GM12872 (cell line): ENCODE results near the gene CTDSP2.

Experiments
- TF ChIP-seq, protein P1 (sequence below): IDR thresholded peaks from 3 replicates; pipeline ENCODE4 v1.5.1; 2011; ENCODE audit warnings: low read depth, mild to moderate bottlenecking, low read length, moderate library complexity; ENCODE audit not compliant: insufficient read depth

Gene CTDSP2

DNA sequence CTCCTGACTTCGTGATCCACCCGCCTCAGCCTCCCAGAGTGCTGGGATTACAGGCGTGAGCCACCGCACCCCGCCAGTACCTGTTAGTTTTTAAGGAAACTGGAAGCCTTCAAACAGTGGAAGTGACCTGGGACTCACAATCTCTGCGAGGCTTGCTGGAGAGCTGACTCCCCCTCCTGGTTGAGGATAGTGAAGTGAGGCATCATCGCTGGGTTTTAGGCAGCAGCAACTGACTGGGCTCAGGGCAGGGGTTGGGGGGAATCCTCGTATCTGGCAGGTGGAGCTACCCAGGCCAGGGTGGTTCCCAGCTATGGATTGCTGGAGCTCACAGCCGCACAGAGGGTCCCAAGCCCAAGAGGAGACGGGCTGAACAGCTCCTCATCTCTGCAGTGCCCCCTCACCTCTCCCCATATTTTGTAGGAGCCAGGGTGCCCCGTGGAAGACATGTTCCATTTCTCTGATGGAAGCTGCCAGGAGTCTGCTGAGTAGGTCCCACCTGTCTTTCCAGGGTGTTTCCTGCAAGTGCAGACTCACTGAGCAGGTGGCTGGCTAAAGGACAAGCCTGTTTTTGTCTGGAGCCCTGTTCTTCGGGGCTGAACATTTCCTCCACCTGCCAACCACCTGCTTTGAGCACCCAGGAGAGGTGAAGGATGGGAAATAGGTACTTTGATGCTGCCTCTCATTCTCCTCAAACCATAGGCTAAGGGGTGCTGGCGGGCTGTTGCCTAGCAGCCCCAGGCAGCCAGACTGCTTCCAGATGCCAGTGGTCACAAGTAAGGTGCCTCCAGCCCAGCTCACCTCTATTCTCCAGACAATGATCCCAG lies 31.1 kb downstream of the CTDSP2 start:
- TF ChIP-seq, protein P1, sequence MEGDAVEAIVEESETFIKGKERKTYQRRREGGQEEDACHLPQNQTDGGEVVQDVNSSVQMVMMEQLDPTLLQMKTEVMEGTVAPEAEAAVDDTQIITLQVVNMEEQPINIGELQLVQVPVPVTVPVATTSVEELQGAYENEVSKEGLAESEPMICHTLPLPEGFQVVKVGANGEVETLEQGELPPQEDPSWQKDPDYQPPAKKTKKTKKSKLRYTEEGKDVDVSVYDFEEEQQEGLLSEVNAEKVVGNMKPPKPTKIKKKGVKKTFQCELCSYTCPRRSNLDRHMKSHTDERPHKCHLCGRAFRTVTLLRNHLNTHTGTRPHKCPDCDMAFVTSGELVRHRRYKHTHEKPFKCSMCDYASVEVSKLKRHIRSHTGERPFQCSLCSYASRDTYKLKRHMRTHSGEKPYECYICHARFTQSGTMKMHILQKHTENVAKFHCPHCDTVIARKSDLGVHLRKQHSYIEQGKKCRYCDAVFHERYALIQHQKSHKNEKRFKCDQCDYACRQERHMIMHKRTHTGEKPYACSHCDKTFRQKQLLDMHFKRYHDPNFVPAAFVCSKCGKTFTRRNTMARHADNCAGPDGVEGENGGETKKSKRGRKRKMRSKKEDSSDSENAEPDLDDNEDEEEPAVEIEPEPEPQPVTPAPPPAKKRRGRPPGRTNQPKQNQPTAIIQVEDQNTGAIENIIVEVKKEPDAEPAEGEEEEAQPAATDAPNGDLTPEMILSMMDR: no peak

DNA sequence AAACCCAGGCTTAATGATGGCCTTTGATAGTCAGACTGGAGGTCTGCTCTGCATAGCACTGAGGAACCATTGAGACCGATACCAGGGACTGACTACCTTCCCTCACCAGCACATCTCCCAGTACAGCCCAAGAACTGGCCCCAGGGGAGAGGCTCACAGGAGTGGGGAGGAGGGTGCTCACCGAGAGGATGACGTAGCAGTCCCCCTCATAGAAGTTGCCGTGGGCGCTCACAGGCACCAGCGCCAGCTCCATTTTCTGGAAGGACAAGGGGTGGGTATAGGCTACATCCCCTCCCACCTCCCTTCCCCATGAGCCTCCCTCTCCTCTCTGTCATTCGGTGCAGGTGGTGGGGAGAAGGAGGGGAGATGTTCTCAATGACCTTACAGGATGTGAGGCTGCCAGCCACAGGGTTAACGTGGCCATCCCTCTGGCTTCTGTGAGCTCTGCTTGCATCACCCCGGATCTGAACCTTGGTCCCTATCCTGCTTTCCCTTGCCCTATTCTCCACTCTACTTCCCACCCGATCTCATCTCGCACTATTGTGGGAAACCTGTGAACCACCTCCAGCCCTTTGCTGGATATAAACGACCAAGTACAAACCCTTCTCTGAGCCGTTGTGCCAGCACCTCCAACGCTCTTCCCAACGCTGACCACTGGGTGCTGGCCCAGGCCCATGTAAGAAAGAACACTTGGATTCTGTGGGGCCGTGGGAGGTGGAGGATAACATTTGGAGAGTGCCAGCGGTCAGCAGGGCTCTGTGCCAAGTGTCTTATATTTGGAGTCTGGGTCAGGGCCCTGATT lies 32.4 kb downstream of the CTDSP2 start:
- TF ChIP-seq, protein P1: no peak

DNA sequence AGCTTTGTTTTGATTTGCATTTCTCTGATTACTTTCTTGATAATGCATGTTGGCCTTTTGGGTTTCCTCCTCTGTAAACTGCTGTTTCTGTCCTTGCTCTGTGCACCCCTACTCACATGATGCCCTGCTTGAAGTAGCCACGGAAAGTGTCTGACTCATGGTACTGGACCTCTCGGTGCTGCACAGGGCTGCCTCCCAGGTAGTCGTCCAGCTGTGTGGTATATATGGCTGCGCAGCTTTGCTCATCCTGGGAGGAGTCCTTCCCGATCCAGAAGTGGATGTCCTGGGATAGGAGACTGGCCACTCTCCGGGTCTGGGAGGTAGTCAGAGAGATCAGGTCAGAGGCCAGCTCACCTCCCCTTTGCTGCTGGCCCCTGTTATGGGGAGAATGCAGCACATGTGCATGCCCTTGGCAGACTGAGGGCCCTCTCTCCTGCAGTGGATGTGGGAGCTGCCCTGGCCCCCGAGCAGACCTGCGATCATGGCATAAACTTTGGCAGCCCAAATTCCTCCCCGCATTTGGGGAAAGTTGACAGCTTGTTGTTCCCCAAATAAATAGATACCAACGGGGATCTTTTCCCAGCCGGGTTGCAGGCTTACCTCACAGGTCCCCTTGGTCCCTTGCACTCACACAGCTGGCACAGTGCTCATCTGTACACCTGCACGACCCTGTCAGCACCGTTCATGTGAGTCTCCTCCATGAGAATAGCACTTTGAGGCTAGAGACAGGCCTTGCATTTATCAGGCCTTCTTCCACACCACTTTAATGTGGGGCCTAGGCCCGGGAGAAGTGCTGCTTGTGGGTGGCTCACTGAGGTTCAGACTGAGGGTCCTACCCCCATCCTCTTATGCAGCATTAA lies 33.2 kb downstream of the CTDSP2 start:
- TF ChIP-seq, protein P1: no peak

DNA sequence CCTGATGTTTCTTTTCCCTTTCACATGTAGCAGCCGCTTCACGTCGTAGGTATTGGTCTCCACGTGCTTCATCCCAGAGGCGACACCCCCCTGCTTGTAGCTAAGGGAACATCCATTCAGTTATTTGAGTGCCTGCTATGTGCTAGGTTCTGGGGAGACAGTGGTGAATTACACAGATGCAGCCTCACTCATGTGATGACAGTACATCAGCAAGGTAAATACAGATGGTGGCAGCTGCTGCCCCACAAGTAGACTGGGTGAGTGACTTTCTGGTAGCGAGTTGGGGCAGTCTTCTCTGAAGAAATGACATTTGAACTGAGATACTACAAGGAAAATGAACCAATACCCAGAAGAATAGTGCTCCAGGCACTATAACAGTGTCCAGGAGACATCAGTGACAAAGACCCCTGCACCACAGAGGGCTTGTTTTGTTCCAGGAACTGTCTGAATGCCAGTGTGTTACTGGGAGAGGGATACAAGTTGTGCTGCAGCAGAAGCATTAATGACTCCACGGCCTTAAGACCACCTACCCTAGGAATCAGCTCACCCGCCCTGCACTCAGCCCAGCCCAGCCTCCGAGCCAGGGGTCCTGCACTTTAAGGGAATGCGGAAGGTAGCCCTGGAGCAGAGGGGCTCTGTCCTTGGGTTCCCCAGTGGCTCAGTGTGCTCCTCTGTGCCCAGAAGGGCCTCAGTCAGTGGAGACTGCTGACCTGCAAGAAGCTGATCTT lies 35.3 kb downstream of the CTDSP2 start:
- TF ChIP-seq, protein P1: no peak

DNA sequence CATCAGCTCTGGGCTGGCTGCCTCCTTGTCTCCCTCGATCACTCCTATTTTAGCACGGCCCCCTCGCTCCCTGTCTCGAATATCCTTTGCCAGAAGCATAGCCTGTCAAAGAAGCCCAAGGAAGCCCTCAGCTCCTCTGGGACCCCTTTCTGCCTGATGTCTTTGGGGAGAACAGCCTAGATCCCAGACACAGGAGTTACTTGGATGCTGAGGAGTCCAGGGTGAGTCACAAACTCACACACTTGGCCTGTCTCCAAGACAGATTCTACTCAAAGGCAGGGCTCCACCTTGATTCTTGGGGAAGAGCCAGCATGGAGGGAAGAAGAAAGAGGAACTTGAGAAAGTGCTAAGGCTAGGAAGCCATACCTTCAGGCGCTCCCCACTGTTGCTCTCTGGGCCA lies 36.1 kb downstream of the CTDSP2 start:
- TF ChIP-seq, protein P1: no peak

DNA sequence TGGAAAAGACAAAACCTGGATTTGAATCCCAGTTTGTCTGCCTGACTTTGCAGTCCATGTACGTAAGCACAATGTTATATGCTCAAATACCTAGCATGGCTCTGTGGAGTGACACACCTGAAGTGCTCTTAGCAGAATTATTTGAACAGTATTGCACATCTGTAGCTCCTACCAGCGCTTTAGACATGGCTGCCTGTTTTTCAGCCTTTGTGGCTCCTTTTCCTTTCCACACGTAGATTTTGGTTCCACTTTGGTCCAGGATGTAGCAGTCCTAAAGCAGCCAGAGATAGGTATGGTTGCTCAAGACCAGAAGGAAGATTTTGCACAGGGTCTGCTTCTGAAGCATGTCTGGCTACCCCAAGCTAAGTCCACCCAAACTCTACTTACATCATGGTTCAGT lies 37.1 kb downstream of the CTDSP2 start:
- TF ChIP-seq, protein P1: no peak

DNA sequence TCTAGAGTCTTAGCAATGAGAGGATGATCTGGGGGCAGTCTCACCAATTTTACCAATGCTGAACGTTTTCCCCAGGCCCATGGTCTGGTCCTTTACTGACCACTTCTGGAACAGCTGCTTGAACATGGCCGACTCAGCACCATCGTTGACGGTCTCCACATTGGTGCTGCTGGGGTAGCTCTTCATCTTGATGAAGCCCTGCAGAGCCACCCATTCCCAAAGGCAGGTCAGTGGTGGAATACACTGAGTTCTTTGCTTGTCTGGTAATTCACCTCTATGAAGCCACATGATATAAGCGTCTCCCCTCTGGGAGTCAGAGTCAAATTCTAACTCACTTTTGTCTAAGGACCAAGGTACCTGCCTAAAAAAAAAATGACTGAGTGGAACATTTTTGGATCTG lies 38.2 kb downstream of the CTDSP2 start:
- TF ChIP-seq, protein P1: no peak
